ENCODE results near the gene HECTD1.
"Not testable (repeated sequence)": the region's sequence is repeated elsewhere in the genome, so short reads cannot be mapped to it uniquely, and the experiment has no call there.

The HECTD1 gene

DNA sequence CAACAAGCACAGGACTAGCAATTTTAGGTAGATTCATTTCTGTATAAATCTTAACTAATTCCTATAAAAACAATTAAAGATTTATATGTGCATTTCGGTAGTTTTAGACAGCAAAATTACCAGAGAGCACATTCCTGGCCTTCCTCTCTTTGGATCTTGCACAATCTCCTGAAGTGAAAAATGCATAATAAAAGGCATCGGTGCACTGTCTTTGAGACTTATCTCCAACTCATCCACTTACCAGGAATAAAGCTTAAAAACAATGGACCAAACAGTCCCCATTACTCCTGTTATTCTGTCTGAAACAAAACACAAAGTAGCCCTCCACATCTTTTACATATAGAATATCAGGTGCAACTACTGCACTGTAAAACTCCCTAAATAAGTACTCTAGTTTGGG is 69.3 kb downstream of the HECTD1 start:
- DNase-seq, result no peak

DNA sequence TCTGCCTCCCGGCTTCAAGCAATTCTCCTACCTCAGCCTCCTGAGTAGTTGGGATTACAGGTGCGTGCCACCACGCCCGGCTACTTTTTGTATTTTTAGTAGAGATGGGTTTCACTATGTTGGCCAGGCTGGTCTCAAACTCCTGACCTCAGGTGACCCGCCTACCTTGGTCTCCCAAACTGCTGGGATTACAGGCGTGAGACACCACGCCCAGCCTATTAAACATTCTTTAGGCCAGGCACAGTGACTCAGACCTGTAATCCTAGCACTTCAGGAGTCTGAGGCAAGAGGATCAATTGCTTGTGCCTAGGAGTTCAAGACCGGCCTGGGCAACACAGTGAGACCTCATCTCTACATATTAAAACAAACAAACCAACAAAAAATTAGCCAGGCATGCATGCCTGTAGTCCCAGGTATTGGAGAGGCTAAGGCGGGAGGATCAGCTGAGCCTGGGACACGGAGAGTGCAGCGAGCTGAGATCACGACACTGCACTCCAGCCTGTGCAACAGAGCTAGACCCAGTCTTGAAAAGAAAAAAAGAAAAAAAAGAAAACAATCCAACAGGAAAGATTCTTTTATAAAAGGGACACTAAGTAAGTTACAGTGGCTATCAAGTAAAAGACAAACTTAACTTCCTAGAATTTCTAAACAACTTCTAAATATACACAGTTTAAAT is 70.2 kb downstream of the HECTD1 start:
- DNase-seq, result no peak

DNA sequence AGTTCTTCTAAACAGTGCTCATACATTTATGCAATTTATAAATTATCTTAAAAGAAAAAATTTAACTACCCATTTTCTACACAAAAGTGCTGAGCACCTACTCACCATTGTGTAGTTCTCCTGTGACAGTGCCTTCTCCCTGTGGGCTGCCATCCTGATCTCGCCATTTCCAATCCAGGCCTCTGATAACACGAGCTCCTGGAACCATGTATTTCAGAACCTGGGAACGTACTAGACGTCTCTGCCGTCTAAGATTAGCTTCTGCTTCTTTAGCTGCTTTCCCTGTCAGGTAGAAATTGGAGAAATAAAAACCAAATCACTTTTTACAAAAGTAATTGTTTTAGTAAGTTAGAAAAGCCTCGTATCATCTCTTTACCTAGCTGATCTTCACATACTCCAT is 74.5 kb downstream of the HECTD1 start:
- no peak for DNase-seq

DNA sequence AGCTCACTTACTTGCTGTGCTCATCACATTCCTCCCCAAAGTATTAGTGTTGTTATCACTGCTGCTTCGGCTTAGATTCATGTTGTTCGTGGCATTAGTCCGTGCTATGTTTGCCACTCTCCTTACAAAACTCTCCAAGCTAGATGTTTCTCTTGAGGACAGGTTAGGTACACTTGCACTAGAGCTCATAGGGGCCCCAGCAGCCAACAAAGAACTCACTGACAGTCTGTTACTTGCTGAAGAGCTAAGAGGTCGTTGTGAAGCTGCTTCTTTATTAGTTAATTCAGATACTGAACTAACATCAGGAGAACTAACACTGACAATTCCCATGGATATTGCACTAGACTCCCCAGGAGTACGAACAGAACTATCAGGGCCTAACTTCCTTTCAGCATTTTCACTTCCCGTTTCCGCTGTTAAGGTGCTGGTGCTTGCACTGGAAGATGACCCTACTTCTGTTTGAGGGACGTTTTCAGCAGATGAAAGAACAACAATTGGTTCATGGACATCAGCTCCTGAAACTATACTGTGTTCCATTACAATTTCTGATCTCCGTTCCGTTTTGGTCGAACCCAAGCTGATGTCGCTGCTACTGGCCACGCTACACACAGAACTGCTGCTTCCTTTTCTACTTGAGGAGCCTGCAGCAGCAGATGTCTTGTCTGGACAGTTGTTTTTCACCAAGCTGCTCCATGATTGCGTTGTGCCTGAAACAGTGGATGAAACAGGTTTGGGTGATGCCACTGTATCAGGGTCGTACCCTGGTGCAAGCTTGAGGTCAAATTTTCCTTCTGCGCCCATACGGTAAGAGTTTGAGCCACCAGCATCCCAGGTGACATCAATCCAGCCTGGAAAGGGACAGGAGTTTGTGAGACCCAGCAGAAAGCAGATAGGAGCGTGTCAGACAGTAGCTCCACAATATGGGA is 78.7 kb downstream of the HECTD1 start:
- no peak for DNase-seq

DNA sequence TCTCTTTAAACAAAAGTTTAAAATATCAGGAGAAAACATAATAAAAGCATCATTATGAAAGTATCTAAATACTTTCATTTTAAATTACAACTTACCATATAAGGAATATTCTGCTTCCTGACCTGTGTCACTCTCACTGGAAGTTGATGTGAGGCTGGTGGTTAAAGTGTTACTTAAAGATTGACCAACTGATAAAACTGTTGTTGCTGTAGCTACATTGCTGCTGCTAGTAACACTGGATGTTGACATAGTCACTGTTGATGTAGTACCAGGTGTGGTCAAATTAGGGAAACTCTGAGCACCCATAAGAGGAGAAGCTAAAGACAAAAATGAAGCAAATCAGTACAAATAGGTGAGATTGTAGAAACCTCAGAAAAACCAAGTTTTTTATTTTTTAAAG is 79.9 kb downstream of the HECTD1 start:
- DNase-seq, result no peak

DNA sequence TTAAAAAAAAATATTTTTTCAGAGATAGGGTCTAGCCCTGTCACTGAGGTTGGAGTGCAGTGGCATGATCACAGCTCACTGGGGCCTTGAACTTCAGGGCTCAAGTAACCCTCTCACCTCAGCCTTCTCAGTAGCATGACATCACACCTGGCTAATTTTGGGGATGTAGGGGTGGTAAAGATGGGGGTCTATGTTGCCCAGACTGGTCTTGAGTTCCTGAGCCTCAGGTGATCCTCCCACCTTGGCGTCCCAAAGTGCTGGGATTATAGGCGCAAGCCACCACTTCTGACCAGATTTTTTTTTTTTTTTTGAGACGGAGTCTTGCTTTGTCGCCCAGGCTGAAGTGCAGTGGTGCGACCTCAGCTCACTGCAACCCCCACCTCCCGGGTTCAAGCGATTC is 80.9 kb downstream of the HECTD1 start:
- DNase-seq, result no peak

DNA sequence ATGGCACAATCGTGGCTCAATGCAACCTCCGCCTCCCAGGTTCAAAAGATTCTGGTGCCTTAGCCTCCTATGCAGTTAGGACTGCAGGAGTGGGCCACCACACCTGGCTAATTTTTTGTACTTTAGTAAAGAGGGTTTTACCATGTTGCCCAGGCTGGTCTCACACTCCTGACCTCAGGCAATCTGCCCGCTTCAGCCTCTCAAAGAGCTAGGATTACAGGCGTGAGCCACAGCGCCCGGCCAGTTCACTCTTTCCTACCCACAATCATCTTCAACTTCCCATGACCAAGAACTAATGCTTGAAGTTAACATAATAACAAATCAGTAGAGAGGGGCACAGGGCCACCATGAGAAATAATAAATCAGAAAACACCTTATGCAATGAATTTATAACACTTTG is 82.4 kb downstream of the HECTD1 start:
- DNase-seq, result no peak

DNA sequence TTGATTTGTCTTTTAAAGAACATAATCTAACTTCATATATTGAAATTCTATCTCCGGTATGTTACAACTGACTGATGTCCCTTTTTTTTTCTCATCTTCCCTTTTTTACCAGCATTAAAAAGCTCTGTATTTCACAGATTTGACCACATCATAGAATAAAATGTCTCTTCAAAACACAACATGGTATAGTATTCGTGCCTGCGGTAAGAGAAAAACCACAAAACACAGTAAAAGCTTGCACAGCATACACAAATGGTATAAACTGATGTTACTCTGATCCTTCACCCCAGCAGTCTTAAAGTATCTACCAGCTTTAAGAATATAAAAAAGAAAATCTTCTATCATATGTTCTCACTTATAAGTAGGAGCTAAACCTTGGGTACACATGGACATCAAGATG is 83.4 kb downstream of the HECTD1 start:
- no peak for DNase-seq

DNA sequence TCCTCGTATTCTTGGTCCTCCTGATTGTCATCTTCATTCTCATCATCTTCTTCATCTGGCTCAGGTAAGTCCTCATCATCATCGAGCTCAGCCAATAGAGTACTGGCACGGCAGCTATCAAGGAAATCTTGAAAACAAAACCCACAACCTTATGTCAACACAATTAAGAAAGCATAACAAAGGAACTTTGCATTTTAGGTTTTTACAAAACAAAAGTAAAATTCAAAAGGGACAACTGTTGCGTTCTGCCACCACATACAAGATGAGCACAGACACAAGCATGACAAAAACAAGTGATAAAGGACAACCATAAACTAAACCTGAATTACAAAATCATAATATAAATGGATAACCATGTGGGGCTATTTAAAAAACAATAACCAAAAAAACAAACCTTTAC is 84.7 kb downstream of the HECTD1 start:
- no peak for DNase-seq

DNA sequence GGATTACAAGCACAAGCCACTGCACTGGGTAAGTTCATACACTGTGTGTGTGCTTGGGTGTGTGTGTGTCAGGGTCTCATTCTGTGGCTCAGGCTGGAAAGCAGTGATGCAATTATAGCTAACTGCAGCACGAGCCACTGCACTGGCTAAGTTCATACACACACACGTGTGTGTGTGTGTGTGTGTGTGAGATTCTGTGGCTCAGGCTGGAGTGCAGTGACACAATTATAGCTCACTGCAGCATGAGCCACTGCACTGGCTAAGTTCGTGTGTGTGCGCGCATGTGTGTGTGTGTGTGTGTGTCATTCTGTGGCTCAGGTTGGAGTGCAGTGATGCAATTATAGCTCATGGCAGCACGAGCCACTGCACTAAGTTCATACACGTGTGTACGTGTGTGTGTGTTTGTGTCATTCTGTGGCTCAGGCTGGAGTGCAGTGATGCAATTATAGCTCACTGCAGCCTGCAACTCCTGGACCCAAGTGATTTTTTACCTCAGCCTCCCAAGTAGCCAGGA is 85.4 kb downstream of the HECTD1 start:
- DNase-seq, result no peak

DNA sequence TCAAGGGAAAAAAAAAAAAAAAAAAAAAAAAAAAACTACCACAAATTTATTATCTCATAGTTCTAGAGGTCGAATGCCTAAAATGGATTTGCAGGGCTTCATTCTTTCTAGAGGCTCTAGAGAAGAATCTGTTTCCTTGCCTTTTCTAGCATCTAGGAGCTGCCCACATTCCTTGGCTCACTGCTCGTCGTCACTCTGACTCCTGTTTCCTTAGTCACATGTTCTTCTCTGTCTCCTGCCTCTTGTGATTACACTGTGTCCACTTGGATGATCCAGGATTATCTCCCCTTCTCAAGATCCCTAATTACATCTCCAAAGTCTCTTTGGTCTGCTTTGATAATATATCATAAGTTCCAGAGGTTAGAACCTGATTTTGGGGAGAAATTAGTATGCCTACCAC is 88.7 kb downstream of the HECTD1 start:
- DNase-seq, result no peak

DNA sequence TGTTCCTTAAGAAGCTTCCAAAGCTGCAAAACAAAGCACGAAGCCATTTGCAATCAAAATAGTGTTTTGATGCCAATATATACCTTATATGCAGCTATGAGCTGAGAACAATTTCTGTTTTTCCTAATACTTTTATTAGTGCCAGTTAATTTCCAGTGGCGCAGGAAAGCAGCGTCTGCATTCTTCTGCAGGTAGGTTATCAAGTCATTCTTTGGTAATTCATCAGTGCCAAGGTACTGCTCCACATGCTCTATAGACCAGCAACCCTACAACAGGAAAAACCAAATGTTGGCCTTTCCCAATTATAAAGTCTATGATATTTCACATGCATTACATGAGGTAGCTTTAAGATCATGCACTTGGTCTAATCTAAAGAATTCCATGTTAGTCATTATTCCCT is 93.8 kb downstream of the HECTD1 start:
- DNase-seq, result no peak

DNA sequence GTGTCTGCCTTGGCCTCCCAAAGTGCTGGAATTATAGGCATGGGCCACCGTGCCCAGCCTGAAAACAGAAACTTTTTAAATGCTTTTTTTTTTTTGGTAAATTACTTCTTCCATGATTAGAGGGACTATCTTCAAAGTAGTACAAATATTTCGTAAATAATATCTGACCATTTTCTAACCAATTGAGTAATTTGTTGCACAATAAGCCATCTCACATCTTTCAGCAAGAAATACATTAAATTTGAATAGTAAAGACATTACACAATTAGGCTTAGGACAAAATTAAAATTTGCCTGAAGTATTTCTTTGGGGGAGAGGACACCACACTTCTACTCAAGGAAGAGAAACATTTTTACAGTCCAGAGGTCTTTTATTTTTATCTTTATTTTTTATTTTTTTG is 96.7 kb downstream of the HECTD1 start:
- DNase-seq, result no peak

DNA sequence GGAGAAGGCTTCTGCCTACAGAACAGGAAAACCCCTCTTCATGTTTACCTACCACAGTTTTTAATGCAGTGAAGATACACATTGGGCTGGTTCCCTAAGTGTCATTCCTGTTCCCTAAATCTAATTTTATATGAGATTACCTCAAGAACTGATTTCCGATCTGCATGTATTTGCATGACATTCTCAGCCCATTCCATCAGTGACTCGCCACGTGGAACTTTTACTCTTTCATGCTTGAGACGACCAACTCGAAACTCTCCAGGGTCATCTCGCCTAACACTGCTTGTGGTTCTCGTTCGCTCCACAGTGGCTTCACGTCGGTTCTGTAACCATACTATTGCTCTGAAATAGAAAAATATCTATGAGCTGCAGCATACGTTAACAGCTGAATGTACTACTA is 98.3 kb downstream of the HECTD1 start:
- no peak for DNase-seq

DNA sequence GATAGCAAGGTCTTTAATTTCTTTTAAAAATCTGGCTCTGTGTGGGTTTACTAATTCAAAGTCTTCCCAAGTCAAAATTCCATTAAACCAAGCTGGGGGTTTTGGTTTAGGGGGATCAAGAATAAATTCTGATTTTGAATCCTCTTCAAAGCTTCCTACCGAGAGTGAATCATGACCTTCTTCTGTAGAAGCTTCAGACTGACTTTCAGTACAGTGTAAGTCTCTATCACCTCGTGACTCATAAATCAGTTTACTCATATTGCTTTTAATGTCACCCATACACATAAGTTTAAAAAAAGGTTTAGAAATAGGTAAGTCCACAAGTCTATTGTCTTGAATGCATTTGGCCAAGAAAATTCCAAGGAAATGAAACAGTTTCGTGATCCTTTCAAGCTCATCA is 100.8 kb downstream of the HECTD1 start:
- no peak for DNase-seq

DNA sequence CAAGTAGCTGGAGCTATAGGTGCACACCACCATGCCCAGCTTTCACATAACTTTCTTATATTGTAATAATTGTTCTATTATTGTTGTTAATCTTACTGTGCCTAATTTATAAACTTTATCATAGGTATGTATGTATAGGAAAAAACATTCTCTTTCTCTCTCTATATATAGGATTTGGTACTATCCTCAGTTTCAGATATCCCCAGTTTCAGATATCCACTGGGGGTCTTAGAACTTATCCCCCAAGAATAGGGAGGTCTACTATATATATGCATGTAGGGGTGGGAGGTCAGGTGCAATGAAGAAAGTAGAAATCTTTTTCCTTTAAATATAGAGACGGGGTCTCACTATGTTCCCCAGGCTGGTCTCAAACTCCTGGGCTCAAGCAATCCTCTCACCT is 110.5 kb downstream of the HECTD1 start:
- DNase-seq, result no peak

DNA sequence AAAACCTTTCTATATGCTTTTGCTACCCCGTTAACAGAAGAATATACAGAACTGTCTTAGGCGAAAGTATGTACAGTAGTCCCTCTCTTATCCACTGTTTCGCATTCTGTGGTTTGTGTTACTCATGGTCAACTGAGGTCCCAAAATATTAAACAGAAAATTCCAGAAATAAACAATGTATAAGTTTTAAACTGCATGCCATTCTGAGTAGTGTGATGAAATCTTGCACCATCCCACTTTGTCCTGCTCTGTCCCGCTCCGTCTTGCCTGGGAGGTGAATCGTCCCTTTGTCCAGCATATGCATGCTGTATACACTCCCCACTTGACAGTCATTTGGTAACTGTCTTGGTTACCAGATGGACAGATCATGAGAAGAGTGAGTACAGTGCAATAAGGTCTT is 111.3 kb downstream of the HECTD1 start:
- no peak for DNase-seq

DNA sequence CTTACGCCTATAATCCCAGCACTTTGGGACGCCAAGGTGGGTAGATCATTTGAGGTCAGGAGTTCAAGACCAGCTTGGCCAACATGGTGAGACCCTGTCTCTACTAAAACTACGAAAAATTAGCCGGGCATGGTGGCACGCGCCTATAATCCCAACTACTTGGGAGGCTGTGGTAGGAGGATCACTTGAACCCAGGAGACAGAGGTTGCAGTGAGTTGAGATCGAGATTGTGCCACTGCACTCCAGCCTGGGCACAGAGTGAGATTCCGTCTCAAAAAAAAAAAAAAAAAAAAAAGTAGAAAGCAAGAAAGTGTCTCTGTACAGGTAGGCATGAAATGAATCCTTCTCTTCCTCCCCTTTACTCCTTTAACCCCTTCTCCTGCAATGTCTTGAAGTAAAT is 111.8 kb downstream of the HECTD1 start:
- DNase-seq, result not testable (repeated sequence)

DNA sequence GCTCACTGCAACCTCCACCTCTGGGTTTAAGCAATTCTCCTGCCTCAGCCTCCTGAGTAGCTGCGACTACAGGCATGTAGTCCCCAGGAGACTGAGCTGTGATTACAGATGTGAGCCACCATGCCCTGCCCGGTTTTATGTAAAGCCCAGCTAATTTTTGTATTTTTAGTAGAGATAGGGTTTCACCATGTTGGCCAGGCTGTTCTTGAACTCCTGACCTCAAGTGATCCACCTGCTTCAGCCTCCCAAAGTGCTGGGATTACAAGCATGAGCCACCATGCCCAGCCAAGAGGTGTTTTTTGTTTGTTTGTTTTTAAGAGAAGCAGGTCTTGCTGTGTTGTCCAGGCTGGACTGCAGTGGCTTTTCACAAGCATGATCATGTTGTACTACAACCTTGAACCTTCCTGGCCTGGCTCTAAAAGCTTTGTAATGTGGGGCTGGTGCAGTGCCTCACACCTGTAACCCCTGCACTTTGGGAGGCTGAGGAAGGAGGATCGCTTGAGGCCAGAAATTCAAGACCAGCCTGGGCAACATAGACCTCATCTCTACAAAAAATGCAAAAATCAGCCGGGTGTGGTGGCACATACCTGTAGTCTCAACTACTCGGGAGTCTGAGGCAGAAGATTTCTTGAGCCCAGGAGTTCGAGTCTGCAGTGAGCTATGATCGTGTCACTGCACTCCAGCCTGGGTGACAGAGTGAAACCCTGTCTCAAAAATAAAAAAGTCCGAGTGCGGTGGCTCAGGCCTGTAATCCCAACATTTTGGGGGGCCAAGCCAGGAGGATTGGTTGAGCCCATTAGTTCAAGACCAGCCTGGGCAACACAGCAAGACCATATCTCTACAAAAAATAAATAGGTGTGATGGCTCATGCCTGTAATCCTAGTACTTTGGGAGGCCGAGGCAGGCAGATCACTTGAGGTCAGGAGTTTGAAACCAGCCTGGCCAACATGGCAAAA is 113.4 kb downstream of the HECTD1 start:
- not testable (repeated sequence) for DNase-seq

DNA sequence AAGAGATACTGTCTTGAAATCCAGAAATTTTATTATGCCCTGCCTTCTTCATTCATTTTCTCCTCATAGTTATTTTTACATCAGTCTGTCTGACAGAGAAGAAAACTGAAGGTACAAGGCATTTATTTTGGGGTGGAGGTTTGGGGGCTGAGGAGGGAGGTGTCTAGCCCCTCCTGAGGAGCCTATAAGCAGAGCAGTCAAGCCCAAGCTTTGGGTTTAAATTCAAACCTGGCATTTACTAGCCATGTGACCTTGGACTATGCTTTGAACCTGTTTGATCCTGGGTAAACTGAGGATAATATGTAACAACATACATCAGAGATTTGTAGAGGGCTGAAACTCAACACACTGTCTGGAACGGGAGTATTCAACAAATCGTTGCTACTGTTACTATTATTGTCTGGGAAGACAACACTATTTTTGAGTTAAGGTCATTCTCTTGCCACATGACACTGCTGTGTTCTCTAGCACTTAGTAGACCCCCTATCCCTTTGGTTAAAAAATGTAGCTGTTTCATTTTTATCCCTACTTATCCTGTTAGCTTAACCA is 115.4 kb downstream of the HECTD1 start:
- no peak for DNase-seq

DNA sequence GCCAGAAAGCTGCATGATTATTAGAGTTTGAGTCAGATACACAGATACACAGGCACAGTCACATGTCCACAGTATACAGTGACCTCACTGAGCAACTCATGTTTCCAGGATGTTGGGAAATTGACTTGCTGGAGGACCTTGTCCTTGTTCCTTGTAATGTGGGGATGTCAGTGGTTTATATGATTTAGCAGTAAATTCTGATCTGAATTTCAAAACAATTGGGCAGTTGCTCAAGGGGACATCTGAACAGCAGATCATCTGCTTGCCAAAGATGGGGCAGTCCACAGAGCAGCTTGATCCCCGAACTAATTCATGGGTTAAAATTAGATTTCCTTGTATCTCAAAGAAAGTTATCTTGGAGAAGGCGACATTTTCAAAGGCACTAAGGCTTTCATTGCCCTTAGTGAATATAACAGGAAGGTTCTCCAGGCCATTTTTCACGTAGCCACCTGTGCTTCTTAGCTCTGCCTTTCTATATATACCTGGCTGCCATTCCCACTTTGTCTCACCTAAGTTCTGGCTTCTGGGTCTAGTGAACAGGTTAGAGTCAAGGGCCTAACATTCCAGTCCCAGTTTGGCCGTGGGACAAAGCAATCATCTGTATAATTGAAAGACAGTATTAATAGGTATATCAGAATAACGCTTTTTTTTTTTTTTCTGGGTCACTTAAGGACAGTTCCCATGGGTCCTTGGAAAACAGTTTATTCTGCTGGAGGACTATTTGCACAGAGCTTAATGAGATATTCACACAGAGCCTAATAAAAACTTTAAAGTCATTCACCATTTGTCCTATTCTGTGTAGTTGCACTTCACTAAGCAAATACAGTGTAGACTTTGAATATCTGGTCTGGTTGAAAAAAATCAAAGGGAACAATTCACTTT is 116.5 kb downstream of the HECTD1 start:
- no peak for DNase-seq

DNA sequence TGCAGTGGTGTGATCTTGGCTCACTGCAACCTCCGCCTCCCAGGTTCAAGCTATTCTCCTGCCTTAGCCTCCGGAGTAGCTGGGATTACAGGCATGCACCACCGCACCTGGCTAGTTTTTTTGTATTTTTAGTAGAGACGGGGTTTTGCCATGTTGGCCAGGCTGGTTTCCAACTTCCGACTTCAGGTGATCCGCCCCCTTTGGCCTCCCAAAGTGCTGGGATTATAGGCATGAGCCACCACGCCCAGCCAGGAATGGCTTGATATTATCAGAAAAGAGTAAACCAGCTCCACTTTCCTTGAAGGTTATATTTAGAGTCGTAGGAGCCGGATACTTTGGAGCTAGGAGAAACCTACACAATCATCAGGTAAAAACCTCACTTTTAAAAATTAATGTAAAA is 121.1 kb downstream of the HECTD1 start:
- not testable (repeated sequence) for DNase-seq
